Breast epithelium (tissue), 3 donors: ENCODE measurements around the gene LAYN.

ENCODE experiments used
- POLR2AphosphoS5 ChIP-seq, 3 donors: sonication (generic); formaldehyde crosslinking; IDR thresholded peaks; one replicate each; pipeline ENCODE4 v1.6.1; 2017; ENCODE audit warnings: antibody characterized with exemption in 3 of 3
- TF ChIP-seq, protein P1 (sequence below), 3 donors: fragments of 450-650 bp; IDR thresholded peaks; one replicate each; pipeline ENCODE4 v1.5.1; 2016 to 2017; ENCODE audit warnings: antibody characterized with exemption in 3 of 3, mild to moderate bottlenecking in 3 of 3, moderate library complexity in 3 of 3

- TF ChIP-seq, protein P1, sequence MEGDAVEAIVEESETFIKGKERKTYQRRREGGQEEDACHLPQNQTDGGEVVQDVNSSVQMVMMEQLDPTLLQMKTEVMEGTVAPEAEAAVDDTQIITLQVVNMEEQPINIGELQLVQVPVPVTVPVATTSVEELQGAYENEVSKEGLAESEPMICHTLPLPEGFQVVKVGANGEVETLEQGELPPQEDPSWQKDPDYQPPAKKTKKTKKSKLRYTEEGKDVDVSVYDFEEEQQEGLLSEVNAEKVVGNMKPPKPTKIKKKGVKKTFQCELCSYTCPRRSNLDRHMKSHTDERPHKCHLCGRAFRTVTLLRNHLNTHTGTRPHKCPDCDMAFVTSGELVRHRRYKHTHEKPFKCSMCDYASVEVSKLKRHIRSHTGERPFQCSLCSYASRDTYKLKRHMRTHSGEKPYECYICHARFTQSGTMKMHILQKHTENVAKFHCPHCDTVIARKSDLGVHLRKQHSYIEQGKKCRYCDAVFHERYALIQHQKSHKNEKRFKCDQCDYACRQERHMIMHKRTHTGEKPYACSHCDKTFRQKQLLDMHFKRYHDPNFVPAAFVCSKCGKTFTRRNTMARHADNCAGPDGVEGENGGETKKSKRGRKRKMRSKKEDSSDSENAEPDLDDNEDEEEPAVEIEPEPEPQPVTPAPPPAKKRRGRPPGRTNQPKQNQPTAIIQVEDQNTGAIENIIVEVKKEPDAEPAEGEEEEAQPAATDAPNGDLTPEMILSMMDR (IDR thresholded peaks at IDR 0.05): no peak
- TF ChIP-seq POLR2AphosphoS5 (IDR thresholded peaks at IDR 0.05): no peak
Measured at GRCh38 chr11:111585371-111585770, 44.9 kb downstream of the LAYN start.
